Urinary bladder (tissue), 4 donors: ENCODE results near the gene GNAI3. TPM values are rescaled to one million over a fixed set of nuclear protein-coding genes. Genes with fewer than 3 reads are reported as not detected.
"Not testable (repeated sequence)": the region's sequence is repeated elsewhere in the genome, so short reads cannot be mapped to it uniquely, and the experiment has no call there.

ENCODE experiments used
- DNase-seq: peaks from one replicate; pipeline ENCODE4 v3.0.0-alpha.2; 2015; ENCODE audit errors: extremely low spot score
- H3K27ac ChIP-seq: one replicate; pipeline ENCODE4 v1.5.1; 2013; ENCODE audit warnings: low read depth, mild to moderate bottlenecking, moderate library complexity
- H3K36me3 ChIP-seq: one replicate; pipeline ENCODE4 v1.6.1; 2013; ENCODE audit warnings: mild to moderate bottlenecking, moderate library complexity; ENCODE audit not compliant: insufficient read depth
- H3K4me1 ChIP-seq: one replicate; pipeline ENCODE4 v1.6.1; 2013; ENCODE audit warnings: mild to moderate bottlenecking, moderate library complexity; ENCODE audit not compliant: insufficient read depth
- H3K4me3 ChIP-seq: one replicate; pipeline ENCODE4 v1.5.1; 2013; ENCODE audit warnings: low read depth, low read length
- WGBS: extraction: QIAGEN DNeasy Blood & Tissue Kit; methylation state at CpG from one replicate; pipeline ENCODE4 v1.1.7; 2013; 5-methylcytosine and 5-hydroxymethylcytosine counted together
- polyA plus RNA-seq: library from polyadenylated mRNA; stranded (reverse); fragments of 200-250 nt; gene quantifications from one replicate; pipeline ENCODE4 v1.2.3, GENCODE V29; 2013
- small RNA-seq: library from RNA; depleted of rRNA; stranded (forward); fragments of <200 nt; gene quantifications from one replicate; pipeline ENCODE3, GENCODE V24; 2014
- total RNA-seq: library from RNA; depleted of rRNA; stranded (reverse); fragments of >200 nt; gene quantifications from one replicate; pipeline ENCODE4 v1.2.3, GENCODE V29; 2014
- donor health status: healthy with polysubstance abuse.
- donor health status: healthy.

GNAI3 gene
- total and polyA plus RNA-seq, 2 donors, result 5.1 to 17.4 TPM

GRCh38 chr1:109657970-109658369, 109.6 kb downstream of the GNAI3 start:
- no peaks in the 10 kb centered on the region for H3K36me3 ChIP-seq
- no peak for DNase-seq
- WGBS, result 80% methylated on average over 7 of the region's 7 CpGs
- H3K27ac ChIP-seq, result no peak overlapping the region
- no peak overlapping the region for H3K4me3 ChIP-seq
- no peaks in the 10 kb centered on the region for H3K4me1 ChIP-seq

- Histone ChIP-seq H3K27ac (no peak overlapping the region), H3K4me3 (no peak overlapping the region), H3K36me3 (no peaks in the 10 kb centered on the region), H3K4me1 (no peaks in the 10 kb centered on the region)
- 45% methylated on average over 3 of the region's 3 CpGs for WGBS
- no peak for DNase-seq
Observed at GRCh38 chr1:109658533-109659042, 110.2 kb downstream of the GNAI3 start.

- no peaks in the 10 kb centered on the region for H3K4me1 ChIP-seq
- WGBS, result 63% methylated on average over 2 of the region's 2 CpGs
- H3K27ac ChIP-seq, result no peak overlapping the region
- no peak for DNase-seq
- H3K36me3 ChIP-seq, result no peaks in the 10 kb centered on the region
- no peak overlapping the region for H3K4me3 ChIP-seq
Observed at GRCh38 chr1:109659145-109659544, 110.7 kb downstream of the GNAI3 start.

- WGBS, result 83% methylated on average over 5 of the region's 5 CpGs
- Histone ChIP-seq H3K4me1 (no peaks in the 10 kb centered on the region), H3K36me3 (peaks cover under 1% of the 10 kb centered on the region), H3K4me3 (no peak overlapping the region), H3K27ac (no peak overlapping the region)
- no peak for DNase-seq
Observed at GRCh38 chr1:109659997-109660690, 111.7 kb downstream of the GNAI3 start.

GRCh38 chr1:109660691-109661026, 112.2 kb downstream of the GNAI3 start:
- not testable (repeated sequence) for H3K27ac ChIP-seq, H3K4me1 ChIP-seq, H3K4me3 ChIP-seq, H3K36me3 ChIP-seq, DNase-seq
- WGBS, result 78% methylated on average over 3 of the region's 4 CpGs

GRCh38 chr1:109661391-109661790, 113.0 kb downstream of the GNAI3 start:
- WGBS, result 67% methylated on average over 2 of the region's 2 CpGs
- DNase-seq, result no peak
- Histone ChIP-seq H3K36me3 (peaks cover 4% of the 10 kb centered on the region), H3K4me1 (no peaks in the 10 kb centered on the region), H3K27ac (no peak overlapping the region), H3K4me3 (no peak overlapping the region)

GRCh38 chr1:109664671-109665070, 116.3 kb downstream of the GNAI3 start:
- H3K4me3 ChIP-seq, result no peak overlapping the region
- no peaks in the 10 kb centered on the region for H3K4me1 ChIP-seq
- peaks cover 4% of the 10 kb centered on the region for H3K36me3 ChIP-seq
- no peak for DNase-seq
- H3K27ac ChIP-seq, result no peak overlapping the region
- WGBS, result 75% methylated on average over 1 of the region's 1 CpG

- Histone ChIP-seq H3K4me3 (peak within 1 kb of the TSS; percentile 78), H3K4me1 (no peaks in the 10 kb centered on the region), H3K27ac (peak within 1 kb of the TSS; percentile 28), H3K36me3 (peaks cover 4% of the 10 kb centered on the region)
- peak; percentile 86 for DNase-seq
- 8% methylated on average over 22 of the region's 22 CpGs for WGBS
Observed at GRCh38 chr1:109667452-109668122, 119.2 kb downstream of the GNAI3 start, which contains the start of gene GSTM2. Gene GSTM2 (plus strand): TSS chr1:109668057. CDS start chr1:109668116, 59 bp downstream.

Small RNA genes lying within 50 kb of the gene (small RNA-seq; reads per million reads assigned to genes)
- gene RNU6V, result not detected

Other genes starting within 250 kb of the GNAI3 start
- gene MYBPHL, start 241.6 kb upstream of the GNAI3 start, total RNA-seq, result not detected
- gene MYBPHL, start 241.6 kb upstream of the GNAI3 start, polyA plus RNA-seq, result 0.22 TPM
- gene SORT1, start 150.7 kb upstream of the GNAI3 start, total RNA-seq, result 26.5 TPM
- gene SORT1, start 150.7 kb upstream of the GNAI3 start, polyA plus RNA-seq, result 30.6 TPM
- gene PSMA5, start 122.2 kb upstream of the GNAI3 start, total RNA-seq, result 35.5 TPM
- 53.5 TPM for gene PSMA5, start 122.2 kb upstream of the GNAI3 start, polyA plus RNA-seq
- gene SYPL2, start 82.1 kb upstream of the GNAI3 start, total RNA-seq, result 2.4 TPM
- gene SYPL2, start 82.1 kb upstream of the GNAI3 start, polyA plus RNA-seq, result 4.5 TPM
- 2.0 TPM for gene ATXN7L2, start 64.7 kb upstream of the GNAI3 start, total RNA-seq
- gene ATXN7L2, start 64.7 kb upstream of the GNAI3 start, polyA plus RNA-seq, result 4.0 TPM
- 4.0 TPM for gene CYB561D1, start 54.5 kb upstream of the GNAI3 start, total RNA-seq
- gene CYB561D1, start 54.5 kb upstream of the GNAI3 start, polyA plus RNA-seq, result 9.4 TPM
- gene AMIGO1, start 38.9 kb upstream of the GNAI3 start, total RNA-seq, result 2.9 TPM
- 6.4 TPM for gene AMIGO1, start 38.9 kb upstream of the GNAI3 start, polyA plus RNA-seq
- gene GPR61, start 8.7 kb upstream of the GNAI3 start, total RNA-seq, result 0.11 TPM
- not detected for gene GPR61, start 8.7 kb upstream of the GNAI3 start, polyA plus RNA-seq
- not detected for gene GNAT2, start 71.0 kb downstream of the GNAI3 start, total RNA-seq
- gene GNAT2, start 71.0 kb downstream of the GNAI3 start, polyA plus RNA-seq, result not detected
- 36.1 TPM for gene AMPD2, start 71.2 kb downstream of the GNAI3 start, total RNA-seq
- gene AMPD2, start 71.2 kb downstream of the GNAI3 start, polyA plus RNA-seq, result 29.2 TPM
- 12.4 TPM for gene GSTM4, start 107.5 kb downstream of the GNAI3 start, total RNA-seq
- 58.2 TPM for gene GSTM4, start 107.5 kb downstream of the GNAI3 start, polyA plus RNA-seq
- 78.0 TPM for gene GSTM2, start 119.4 kb downstream of the GNAI3 start, total RNA-seq
- gene GSTM2, start 119.4 kb downstream of the GNAI3 start, polyA plus RNA-seq, result 77.9 TPM
- gene GSTM1, start 139.2 kb downstream of the GNAI3 start, total RNA-seq, result not detected
- 1.1 TPM for gene GSTM1, start 139.2 kb downstream of the GNAI3 start, polyA plus RNA-seq
- 18.2 TPM for gene GSTM5, start 163.6 kb downstream of the GNAI3 start, total RNA-seq
- 25.2 TPM for gene GSTM5, start 163.6 kb downstream of the GNAI3 start, polyA plus RNA-seq
- 67.5 TPM for gene GSTM3, start 192.4 kb downstream of the GNAI3 start, total RNA-seq
- 116 TPM for gene GSTM3, start 192.4 kb downstream of the GNAI3 start, polyA plus RNA-seq
- not detected for gene EPS8L3, start 215.3 kb downstream of the GNAI3 start, total RNA-seq
- gene EPS8L3, start 215.3 kb downstream of the GNAI3 start, polyA plus RNA-seq, result 0.23 TPM